Measurements from ENCODE around the gene FBXO34.

The FBXO34 gene

DNA sequence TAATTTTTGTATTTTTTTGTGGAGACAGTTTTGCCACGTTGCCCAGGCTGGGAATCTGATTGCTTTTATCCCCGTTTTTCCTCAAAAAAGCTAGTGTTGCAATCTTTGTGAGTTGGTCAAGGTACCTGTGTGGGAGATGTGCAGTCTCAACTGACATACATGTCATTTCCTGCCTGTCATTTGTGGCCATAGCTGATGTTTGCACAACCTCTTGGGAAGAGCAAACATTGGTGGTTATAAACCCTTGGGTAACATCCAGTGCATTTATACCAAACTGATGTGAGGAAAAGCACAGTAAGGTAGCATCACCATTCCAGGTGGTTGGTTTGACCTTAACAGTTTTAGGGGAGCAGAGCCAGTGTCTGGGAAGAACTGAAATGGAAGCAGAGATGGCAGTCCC lies 85.7 kb downstream of the FBXO34 start:
- no peak for DNase-seq (ENCODE audit: extremely low spot score)

DNA sequence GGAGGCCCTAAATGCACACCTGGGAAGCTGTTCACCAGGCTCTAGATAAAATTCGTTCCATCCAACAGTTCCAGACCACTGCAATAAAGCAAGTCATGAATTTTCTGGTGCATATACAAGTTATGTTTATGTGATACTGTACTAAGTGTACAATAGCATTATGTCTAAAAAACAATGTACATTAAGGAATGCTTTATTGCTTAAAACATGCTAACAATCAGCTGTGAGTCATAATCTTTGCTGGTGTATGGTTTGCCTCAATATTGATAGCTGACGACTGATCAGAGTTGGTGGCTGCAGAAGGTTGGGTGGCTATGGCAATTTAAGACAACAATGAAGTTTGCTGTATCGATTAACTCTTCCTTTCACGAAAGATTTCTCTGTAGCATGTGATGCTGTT lies 88.1 kb downstream of the FBXO34 start:
- ChIA-PET CTCF (interaction anchor here (1.2 kb wide), 1 partner anchor 113 kb away, joined by 3 read pairs; no protein-coding TSS in a partner anchor), POLR2A (no interaction called here)
- DNase-seq (ENCODE audit: extremely low spot score), result no peak
- TF ChIP-seq, protein P1, sequence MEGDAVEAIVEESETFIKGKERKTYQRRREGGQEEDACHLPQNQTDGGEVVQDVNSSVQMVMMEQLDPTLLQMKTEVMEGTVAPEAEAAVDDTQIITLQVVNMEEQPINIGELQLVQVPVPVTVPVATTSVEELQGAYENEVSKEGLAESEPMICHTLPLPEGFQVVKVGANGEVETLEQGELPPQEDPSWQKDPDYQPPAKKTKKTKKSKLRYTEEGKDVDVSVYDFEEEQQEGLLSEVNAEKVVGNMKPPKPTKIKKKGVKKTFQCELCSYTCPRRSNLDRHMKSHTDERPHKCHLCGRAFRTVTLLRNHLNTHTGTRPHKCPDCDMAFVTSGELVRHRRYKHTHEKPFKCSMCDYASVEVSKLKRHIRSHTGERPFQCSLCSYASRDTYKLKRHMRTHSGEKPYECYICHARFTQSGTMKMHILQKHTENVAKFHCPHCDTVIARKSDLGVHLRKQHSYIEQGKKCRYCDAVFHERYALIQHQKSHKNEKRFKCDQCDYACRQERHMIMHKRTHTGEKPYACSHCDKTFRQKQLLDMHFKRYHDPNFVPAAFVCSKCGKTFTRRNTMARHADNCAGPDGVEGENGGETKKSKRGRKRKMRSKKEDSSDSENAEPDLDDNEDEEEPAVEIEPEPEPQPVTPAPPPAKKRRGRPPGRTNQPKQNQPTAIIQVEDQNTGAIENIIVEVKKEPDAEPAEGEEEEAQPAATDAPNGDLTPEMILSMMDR (IDR thresholded peaks at IDR 0.05; ENCODE audit: control extremely low read depth, extremely low read depth, low read depth, missing control alignments), result no peak

More for the DNA sequence above, 85.7 kb downstream of the FBXO34 start:
- POLR2A ChIA-PET, result interaction anchor here (0.6 kb wide), 1 partner anchor 75 kb away, joined by 3 read pairs; no protein-coding TSS in a partner anchor
- CTCF ChIA-PET, result interaction anchor here (1.4 to 6.7 kb wide), 9 partner anchors 10 to 1117 kb away, joined by 3 to 56 read pairs (median 16); partner anchors contain the start of gene FBXO34
- TF ChIP-seq, protein P1 (IDR thresholded peaks at IDR 0.05; ENCODE audit: control extremely low read depth, extremely low read depth, low read depth, missing control alignments), result no peak

DNA sequence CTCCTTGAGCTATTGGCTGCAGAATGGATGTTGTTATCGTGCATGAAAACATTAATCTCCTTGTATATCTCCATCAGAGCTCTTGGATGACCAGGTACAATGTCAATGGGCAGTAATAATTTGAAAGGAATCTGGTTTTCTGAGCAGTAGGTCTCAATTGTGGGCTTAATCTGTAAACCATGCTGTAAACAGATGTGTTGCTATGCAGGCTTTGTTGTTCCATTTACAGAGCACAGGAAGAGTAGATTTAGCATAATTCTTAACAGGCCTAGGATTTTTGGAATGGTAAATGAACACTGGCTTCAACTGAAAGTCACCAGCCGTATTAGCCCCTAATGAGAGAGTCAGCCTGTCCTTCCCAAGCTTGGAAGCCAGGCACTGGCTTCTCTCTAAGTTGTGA lies 90.0 kb downstream of the FBXO34 start:
- DNase-seq (ENCODE audit: extremely low spot score), result no peak
- POLR2A ChIA-PET, result interaction anchor here (1.0 kb wide), 1 partner anchor 89 kb away, joined by 16 read pairs; no protein-coding TSS in a partner anchor
- TF ChIP-seq, protein P1 (IDR thresholded peaks at IDR 0.05; ENCODE audit: control extremely low read depth, extremely low read depth, low read depth, missing control alignments), result no peak
- CTCF ChIA-PET, result interaction anchor here (0.8 to 2.2 kb wide), 3 partner anchors 28 to 94 kb away, joined by 3 to 9 read pairs (median 4); no protein-coding TSS in a partner anchor

DNA sequence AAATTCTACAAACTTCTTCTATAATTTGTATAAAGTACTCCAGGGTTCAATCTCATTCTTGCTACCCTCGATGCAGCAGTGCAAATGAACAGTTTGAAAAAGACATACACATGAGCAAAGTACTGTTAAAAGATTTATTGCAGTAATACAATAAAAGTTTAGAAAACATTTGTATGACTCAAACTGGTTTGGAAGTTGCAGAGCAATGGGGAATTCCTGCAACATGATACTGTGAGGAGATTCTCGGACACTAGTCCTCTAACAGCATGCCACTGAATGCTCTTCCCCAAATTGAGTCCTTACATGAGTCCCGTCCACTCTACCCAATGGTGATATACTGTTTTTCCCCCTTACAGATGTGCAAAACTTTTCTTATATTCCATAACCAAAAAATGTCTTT lies 95.0 kb downstream of the FBXO34 start:
- POLR2A ChIA-PET, result no interaction called here
- TF ChIP-seq, protein P1 (IDR thresholded peaks at IDR 0.05; ENCODE audit: control extremely low read depth, extremely low read depth, low read depth, missing control alignments), result no peak
- CTCF ChIA-PET, result interaction anchor here (1.1 to 2.1 kb wide), 7 partner anchors 8 to 84 kb away, joined by 3 to 6 read pairs (median 3); no protein-coding TSS in a partner anchor
- no peak for DNase-seq (ENCODE audit: extremely low spot score)

DNA sequence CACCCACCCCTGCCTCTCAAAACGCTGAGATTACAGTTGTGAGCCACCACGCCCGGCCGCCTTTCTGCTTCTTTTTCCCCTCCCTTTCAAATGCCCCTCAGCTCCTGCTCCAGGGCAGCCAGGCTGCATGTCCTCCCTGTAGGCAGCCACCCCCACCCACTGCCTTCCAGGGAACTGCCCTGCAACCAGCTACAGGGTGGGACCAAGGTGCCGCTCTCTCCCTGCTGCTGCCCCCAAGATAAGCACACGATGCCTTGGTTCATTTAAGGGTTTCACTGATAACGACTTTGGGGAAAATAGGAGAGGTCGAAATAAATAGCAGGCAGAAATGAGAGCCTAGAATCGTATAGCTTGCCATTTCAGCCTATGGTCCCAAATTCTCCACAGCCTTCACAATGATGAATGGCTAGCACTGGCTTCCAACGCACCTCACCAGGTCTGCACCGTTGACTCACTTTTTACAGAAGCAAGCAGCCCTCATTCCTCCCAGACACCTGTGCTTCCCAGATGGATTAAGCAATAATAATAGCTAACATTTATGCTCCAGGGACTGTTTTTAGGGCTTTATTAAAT lies 99.7 kb downstream of the FBXO34 start:
- POLR2A ChIA-PET, result no interaction called here
- TF ChIP-seq, protein P1 (IDR thresholded peaks at IDR 0.05; ENCODE audit: control extremely low read depth, extremely low read depth, low read depth, missing control alignments), result no peak
- no peak for DNase-seq (ENCODE audit: extremely low spot score)
- CTCF ChIA-PET, result interaction anchor here (1.7 kb wide), 1 partner anchor 18 kb away, joined by 3 read pairs; no protein-coding TSS in a partner anchor

DNA sequence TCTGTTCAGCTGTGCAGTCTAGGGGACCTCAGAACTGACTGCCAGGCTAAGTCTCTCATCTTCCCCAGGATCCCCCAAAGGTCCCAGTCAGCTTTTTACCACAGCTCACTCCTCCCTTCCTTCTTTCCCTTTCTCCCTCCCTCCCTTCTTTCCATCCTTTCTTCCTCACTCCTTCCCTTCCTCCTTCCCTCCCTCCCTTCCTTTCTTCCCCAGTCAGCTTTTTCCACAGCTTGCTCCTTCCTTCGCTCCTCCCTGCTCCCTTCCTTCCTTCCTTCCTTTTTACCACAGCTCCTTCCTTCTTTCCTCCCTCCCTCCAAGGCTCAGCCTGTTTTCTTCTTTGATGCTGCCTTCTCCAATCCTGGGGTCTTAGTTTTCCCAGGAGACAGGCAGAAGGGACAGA lies 101.2 kb downstream of the FBXO34 start:
- TF ChIP-seq, protein P1 (IDR thresholded peaks at IDR 0.05; ENCODE audit: control extremely low read depth, extremely low read depth, low read depth, missing control alignments), result no peak
- POLR2A ChIA-PET, result interaction anchor here (0.6 kb wide), 1 partner anchor 7 kb away, joined by 3 read pairs; no protein-coding TSS in a partner anchor
- CTCF ChIA-PET, result interaction anchor here (0.8 to 3.8 kb wide), 5 partner anchors 17 to 313 kb away, joined by 3 to 27 read pairs (median 3); no protein-coding TSS in a partner anchor
- no peak for DNase-seq (ENCODE audit: extremely low spot score)
